GM18861 (cell line): Measurements from ENCODE around the gene CD79B.
"Not testable (repeated sequence)": the region's sequence is repeated elsewhere in the genome, so short reads cannot be mapped to it uniquely, and the experiment has no call there.

Experiments
- ATAC-seq: cut with Tn5 transposase; IDR thresholded peaks from one replicate; pipeline ENCODE4 v1.9.1; 2021; ENCODE audit not compliant: unreplicated experiment

Gene CD79B

DNA sequence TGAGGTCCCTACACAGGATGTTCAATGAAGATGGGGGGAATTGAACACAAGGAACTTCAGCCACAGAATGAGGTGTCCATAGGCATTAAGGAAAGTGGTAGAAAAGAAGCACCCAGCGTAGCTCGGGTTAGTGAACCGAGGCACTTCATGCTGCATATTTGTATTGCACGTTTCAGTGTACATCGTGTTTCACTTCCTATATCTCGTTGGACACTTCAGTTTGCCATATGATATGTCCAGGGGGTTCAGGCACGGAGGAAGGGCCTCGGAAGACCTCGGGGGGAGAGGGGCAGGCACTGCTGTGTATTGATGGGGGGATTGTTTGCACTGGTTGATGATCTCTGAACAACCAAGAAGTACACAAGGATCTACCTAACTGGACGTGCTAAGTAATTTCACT is 16.4 kb downstream of the CD79B start:
- ATAC-seq, result not testable (repeated sequence)

DNA sequence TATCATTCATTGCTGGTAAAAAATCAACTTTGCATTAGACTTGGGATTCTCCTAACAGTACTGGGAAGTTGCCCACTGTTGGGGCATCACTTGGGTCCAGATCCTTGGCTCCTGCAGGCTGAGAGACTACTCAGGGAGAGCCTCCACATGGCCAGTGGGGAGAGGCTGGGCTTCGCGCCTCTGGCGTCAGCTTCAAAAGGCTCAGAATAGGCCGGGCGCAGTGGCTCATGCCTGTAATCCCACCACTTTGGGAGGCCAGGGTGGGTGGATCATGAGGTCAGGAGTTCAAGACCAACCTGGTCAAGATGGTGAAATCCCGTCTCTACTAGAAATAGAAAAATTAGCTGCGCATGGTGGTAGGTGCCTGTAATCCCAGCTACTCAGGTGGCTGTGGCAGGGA is 17.7 kb downstream of the CD79B start:
- no peak for ATAC-seq

DNA sequence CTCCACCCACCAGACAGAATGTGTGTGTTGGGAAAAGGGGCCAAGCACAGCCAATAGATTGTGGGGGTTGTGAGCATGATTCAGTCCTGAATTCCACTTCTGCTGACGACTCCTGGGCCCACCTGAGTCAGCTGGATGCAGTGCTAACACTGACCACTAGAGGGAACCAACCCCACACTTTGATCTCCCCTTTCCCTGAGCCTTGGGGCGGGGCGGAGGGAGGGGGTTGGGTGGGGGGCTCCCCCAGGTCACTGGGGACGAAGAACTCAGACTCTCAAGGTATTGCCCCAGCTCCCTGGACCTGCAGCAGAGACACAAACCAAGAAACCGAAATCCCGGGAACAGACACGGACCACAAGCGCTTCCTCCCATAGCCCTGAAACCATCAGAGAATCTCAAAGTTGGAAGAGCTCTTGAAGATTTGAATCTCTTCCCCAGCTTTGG is 20.5 kb downstream of the CD79B start:
- ATAC-seq, result no peak

DNA sequence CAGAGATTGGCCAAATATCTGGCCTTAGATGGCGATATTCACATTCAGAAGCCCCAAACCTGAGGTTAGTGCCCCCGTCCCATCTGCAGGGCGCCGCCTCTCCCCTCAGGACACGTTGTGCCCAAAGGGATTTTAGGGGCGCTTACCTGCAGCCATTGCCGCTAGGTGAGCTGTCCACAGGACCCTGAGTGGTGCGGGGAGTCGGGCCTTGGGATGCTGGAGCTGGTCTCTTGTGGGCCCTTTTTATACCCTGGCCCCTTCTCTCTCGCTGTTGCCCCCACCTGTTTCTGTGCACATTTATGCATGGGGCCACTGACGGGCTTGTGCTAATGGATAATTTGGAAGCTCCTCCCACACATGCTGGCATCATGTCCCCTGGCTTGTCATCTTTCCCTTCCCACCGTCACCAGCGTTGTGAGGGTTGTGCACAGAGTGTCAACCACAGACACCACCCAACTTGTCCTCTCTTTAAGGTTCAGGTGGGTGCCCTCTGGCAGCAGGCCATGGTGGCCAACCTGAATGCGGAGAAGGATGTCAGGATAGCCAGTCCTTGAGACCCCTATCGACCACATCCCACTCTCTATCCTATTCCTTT is 21.0 kb downstream of the CD79B start, which contains the start of gene CSHL1:
TSS of gene CSHL1 (minus strand) at position 218 of the 595 bp plus-strand sequence. CDS start at position 156, 62 bp downstream.
- no peak for ATAC-seq

DNA sequence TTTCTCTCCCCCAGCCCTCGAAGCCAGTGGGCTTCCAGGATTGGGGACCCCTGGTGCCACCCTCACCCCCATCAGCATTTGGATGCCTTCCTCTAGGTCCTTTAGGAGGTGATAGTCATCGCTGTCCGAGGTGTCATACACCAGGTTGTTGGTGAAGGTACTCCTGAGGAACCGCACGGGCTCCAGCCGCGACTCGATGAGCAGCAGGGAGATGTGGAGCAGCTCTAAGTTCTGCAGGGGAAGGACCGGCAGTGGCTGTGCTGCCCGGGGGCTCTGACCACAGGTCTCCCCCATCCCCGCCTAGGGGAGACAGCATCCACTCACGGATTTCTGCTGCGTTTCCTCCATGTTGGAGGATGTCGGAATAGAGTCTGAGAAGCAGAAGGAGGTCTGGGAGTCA is 22.0 kb downstream of the CD79B start:
- no peak for ATAC-seq

DNA sequence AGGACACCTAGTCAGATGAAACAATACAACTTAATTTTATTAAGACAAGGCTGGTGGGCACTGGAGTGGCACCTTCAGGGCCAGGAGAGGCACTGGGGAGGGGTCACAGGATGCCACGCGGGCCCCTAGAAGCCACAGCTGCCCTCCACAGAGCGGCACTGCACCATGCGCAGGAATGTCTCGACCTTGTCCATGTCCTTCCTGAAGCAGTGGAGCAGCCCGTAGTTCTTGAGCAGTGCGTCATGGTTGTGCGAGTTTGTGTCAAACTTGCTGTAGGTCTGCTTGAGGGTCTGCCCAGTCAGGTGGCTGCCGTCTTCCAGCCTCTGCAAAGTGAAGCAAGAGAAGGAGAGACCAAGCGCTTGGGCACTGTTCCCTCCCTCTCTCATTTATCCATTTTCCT is 22.5 kb downstream of the CD79B start:
- not testable (repeated sequence) for ATAC-seq

DNA sequence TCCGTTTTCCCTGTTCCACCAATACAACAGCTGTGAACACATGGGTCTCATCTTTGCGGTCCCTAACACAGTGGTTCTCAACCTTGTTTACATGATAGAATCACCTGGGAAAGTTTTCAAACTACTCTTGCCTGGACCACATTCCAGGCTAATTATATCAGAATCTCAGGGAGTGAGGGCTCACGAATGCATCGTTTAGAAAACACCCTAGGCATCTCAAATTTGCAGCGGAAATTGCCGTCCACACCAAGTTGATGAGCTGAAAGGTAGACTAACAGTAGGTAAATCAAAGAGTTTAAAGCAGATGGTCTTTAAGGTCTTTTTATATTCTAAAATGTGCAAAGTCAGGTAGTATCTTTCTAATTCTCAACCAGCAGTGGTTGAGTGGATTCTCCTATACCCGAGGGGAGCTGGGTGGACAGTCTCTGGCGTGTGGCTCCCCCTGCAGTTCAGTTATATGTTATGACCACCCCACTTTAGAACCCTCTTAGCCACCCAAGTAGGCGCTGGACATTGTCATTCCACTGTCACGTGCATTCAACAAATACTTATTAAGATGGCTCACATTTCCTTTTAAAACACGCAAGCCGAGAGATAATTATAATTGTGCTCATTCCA is 24.9 kb downstream of the CD79B start:
- ATAC-seq, result not testable (repeated sequence)

DNA sequence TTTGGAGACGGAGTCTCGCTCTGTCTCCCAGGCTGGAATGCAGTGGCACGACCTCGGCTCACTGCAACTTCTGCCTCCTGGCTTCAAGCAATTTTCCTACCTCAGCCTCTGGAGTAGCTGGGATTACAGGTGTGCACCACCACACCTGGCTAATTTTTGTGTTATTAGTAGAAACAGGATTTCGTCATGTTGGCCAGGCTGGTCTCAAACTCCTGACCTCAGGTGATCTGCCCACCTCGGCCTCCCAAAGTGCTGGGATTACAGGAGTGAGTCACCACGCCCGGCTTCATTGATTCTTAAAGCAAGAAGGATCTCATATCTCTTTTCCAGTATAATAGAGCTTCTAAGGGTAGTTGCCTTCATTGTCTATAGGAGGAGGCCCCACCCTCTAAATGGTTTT is 27.3 kb downstream of the CD79B start:
- not testable (repeated sequence) for ATAC-seq

DNA sequence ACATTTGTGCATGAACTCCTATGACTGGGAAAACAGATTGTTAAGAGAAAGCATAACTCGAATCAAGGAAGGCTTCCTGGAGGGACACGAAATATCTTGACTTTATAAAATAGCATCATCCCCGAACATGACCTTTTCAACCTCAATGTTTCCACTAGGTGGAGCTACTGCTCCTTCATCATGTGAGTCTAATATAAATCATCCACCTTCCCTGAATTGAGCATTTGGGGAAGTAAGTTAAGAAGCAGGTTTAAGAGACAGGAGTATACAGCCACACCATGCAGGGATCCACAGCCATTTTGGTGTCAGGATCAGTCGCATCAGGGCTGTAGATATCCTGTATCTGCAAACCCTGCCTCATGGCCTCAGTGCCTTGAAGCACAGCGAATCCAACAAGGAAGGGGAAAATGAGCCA is 28.3 kb downstream of the CD79B start:
- not testable (repeated sequence) for ATAC-seq

DNA sequence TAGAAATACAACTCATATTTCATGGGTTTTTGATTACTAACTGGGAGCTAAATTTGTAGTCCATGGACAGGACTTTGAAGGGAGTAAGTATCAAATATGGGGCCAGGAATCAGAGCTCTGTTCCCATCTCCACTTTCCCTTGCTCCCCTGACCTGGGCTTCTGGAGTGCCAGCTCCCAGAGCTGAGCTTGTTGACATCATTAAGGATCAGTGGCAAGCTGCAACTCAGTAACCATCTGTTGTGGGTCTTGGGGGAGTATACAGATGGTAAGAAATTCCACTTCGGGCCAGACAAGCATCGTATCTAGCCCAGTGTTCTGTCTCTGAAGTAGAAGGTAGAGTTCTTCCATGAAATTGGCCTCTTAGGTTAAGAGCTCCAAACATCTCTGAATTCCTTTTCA is 30.2 kb downstream of the CD79B start:
- ATAC-seq, result not testable (repeated sequence)

DNA sequence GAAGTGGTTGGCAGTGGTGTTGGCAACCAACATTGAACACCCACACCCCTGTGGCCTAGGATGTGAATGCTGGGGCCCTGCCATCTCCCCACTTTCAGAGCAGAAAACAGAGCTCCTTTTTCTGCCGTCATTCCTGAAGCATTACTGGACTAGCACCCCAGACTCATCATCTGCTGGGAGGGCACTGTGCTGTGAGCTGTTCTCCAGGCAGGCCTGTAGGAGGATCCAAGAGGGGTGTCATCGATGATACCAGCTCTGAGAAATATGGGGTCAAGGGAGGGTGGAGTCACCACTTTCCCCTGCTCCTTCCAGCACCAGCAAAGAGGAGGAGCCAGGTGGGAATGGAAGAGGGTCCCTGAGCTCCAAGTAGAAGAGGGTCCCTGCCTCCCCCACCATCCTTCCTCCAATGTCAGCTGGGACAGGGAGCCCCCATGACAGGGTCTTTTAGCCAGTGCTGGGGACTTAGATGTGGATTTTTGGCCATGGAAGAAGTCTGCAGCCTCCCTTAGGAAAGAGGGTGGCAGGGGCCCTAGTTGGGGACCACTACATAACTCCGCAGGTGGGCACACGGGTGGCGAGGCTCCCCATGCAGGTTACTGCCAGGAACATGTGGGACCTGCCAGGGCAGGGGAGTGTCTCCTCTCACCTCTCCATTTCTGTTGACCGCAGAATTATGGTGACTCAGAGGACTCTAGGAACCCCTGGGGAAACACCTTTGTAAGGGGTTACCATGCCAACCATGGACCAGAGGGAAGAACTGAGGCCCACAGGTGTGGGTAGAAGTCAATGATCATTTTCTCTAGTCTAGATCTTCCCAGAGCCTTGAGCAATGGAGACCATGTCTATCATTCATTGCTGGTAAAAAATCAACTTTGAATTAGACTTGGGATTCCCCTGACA is 33.0 kb downstream of the CD79B start:
- not testable (repeated sequence) for ATAC-seq

DNA sequence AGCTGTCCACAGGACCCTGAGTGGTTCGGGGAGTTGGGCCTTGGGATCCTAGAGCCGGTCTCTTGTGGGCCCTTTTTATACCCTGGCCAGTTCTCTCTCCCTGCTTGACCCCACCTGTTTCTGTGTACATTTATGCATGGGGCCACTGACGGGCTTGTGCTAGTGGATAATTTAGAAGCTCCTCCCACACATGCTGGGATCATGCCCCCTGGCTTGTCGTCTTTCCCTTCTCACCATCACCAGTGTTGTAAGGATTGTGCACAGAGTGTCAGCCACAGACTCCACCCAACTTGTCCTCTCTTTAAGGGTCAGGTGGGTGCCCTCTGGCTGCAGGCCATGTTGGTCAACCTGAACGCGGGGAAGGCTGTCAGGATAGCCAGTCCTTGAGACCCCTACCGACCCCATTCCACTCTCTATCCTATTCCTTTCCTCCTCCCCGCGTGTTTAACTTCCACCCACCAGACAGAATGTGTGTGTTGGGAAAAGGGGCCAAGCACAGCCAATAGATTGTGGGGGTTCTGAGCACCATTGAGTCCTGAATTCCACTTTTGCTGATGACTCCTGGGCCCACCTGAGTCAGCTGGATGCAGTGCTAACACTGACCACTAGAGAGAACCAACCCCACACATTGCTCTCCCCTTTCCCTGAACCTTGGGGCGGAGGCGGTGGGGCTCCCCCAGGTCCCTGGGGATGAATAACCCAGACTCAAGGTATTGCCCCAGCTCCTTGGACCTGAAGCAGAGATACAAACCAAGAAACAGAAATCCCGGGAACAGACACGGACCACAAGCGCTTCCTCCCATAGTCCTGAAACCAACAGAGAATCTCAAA is 35.4 kb downstream of the CD79B start, which contains the start of gene CSH1:
TSS of gene CSH1 (minus strand) at position 51 of the 831 bp plus-strand sequence. CDS start 63 bp downstream, outside the sequence.
- not testable (repeated sequence) for ATAC-seq

DNA sequence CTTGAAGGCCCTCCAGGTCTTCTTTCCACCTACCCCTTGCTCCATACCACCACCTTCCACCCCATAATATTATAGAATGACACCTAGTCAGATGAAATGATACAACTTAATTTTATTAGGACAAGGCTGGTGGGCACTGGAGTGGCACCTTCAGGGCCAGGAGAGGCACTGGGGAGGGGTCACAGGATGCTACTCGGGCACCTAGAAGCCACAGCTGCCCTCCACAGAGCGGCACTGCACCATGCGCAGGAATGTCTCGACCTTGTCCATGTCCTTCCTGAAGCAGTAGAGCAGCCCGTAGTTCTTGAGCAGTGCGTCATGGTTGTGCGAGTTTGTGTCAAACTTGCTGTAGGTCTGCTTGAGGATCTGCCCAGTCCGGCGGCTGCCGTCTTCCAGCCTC is 37.3 kb downstream of the CD79B start:
- not testable (repeated sequence) for ATAC-seq

DNA sequence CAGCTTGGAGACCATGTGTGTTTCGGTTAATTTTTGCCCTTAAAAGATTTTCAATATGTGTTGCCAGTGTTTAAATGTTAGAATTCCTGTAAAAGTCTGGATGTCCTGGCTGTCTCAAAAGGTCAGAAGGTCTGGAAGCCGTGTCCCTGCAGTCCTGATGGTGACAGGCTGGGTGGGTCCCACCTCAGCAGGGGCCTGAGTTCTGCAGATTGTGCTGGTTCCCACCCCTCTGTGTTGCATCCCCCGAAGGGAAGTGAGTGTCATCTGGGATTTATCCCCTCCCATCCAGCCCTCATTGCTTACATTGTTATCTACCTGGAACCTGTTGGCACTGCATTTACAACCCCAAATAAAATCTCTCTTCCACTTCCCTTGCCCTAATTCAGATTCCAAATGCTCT is 38.1 kb downstream of the CD79B start:
- not testable (repeated sequence) for ATAC-seq

DNA sequence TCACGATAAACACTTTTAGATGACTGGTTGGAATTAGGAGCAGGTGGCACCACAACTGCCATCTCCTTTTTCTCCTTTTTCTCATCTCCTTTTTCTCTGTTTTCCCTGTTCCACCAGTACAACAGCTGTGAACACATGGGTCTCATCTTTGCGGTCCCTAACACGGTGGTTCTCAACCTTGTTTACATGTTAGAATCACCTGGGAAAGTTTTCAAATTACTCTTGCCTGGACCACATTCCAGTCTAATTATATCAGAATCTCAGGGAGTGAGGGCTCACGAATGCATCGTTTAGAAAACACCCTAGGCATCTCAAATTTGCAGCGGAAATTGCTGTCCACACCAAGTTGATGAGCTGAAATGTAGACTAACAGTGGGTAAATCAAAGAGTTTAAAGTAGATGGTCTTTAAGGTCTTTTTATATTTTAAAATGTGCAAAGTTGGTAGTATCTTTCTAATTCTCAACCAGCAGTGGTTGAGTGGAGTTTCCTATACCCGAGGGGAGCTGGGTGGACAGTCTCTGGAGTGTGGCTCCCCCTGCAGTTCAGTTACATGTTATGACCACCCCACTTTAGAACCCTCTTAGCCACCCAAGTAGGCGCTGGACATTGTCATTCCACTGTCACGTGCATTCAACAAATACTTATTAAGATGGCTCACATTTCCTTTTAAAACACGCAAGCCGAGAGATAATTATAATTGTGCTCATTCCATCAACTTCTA is 39.7 kb downstream of the CD79B start:
- ATAC-seq, result not testable (repeated sequence)

DNA sequence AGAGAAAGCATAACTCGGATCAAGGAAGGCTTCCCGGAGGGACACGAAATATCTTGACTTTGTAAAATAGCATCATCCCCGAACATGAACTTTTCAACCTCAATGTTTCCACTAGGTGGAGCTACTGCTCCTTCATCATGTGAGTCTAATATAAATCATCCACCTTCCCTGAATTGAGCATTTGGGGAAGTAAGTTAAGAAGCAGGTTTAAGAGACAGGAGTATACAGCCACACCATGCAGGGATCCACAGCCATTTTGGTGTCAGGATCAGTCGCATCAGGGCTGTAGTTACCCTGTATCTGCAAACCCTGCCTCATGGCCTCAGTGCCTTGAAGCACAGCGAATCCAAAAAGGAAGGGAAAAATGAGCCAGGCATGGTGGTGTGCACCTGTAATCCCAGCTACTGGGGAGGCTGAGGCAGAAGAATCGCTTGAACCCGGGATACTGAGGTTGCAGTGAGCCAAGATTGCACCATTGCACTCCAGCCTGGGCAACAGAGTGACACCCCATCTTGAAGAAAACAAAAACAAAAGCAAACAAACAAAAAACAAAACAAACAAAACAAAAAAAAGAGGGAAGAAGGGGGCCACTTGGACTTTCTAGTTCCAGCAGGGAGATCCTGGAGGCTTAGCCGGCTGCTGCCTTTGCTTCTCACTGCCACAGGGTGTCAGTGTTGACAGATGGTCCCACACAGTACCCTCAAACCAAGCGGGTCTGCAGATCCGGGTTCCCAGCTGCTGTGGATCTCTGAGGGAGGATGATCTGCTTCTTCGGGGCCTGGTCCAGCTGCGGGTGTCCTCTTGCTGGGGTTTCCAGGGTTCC is 42.9 kb downstream of the CD79B start:
- ATAC-seq, result not testable (repeated sequence)

DNA sequence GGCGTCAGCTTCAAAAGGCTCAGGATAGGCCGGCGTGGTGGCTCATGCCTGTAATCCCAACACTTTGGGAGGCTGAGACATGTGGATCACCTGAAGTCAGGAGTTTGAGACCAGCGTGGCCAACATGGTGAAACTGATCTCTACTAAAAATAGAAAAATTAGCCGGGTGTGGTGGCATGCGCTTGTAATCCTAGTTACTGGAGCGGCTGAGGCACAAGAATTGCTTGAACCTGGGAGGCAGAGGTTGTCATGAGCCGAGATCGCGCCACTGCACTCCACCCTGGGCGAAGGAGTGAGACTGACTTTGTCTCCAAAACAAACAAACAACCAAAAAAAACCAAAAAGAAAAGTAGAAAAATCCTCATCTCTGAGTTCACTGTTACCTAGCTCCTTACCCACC is 47.0 kb downstream of the CD79B start:
- ATAC-seq, result not testable (repeated sequence)

DNA sequence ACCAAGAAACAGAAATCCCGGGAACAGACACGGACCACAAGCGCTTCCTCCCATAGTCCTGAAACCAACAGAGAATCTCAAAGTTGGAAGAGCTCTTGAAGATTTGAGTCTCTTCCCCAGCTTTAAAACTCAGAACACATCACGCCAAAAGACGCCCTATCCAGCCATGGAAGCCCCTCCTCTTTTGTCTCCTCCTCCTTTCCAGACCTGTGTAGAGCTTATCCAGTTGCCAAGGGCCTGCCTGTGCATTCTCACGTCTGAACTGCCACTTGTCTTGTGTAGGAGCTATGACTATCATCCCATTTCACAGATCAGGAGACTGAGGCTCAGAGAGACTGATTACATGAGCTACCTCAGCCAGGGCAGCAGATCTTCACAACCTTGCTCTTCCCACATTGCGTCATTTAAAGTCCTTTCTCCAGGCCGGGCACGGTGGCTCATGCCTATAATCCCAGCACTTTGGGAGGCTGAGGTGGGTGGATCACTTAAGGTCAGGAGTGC is 49.5 kb downstream of the CD79B start:
- not testable (repeated sequence) for ATAC-seq
